Left hindlimb (tissue), 1 donor: ENCODE data around the gene NUDT17.
A peak's percentile ranks its signal among the peaks of the same experiment; 100 is the strongest.

Source experiments
- DNase-seq: peaks from one replicate; pipeline ENCODE4 v3.0.0-alpha.2; 2018

The NUDT17 gene

DNA sequence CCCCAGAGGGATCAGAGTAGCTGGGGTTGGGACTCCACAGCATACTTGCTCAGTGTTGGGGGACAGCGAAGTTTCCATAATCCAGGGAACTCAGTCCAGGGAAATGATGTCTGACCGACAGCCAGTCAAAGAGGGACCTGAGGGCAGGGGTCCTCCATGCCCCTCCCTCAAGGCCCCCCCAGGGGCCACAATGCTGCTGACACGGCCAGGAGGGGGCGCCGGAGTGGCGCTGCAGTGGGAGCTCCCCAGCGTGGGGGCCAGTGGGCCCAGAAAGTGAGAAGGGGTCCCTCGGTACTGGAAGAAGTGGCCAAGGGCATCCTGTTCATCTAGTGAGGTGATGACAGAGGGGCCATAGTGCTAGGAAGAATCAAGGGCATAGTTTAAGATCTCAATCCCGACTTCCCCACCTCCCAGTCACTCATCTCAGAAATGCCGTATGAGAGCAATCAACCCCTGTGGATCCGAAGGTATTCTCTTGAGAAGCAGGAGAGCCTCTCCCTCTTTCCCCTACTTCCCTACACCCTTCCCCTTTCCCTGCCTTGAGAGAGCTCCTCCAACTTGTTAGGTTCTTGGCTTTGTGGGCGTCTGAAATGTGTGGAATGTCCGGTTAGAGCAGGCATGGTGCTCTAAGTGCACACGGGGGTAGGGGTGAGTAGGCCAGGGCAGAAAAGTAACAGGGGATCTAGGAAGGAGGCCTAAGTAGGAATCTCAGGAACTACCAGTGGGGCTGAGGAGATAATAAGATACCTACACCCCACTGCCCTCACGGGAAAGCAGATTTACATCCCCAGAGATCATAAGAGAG is 4.1 kb downstream of the NUDT17 start:
- DNase-seq: no peak

DNA sequence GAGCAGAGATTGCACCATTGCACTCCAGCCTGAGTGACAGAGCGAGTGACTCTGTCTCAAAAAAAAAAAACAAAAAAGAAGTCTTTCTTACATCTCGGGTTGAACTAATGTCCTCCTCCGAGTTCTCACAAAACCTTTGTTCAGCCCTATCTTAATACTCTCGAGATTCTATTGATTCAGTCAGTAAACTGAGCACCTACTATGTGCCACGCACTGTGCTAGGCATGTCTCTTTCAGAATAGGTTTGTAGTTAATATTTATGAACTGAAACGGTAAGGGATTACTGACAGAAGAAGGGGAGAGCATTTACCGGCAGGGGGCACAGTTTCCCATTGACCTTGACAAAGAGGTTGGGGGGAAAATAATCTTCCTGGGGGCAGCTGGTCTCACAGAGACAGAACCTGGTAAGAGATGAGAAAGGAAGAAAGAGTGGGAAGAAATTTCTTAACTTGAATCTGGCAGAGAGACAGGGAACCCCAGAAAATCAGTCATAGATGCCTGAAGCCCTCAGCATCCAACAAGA is 10.1 kb downstream of the NUDT17 start:
- no peak for DNase-seq

GRCh38 chr1:145857170-145857569 is 11.7 kb downstream of the NUDT17 start:
- no peak for DNase-seq

GRCh38 chr1:145858238-145858900 is 12.9 kb downstream of the NUDT17 start:
- DNase-seq: no peak

DNA sequence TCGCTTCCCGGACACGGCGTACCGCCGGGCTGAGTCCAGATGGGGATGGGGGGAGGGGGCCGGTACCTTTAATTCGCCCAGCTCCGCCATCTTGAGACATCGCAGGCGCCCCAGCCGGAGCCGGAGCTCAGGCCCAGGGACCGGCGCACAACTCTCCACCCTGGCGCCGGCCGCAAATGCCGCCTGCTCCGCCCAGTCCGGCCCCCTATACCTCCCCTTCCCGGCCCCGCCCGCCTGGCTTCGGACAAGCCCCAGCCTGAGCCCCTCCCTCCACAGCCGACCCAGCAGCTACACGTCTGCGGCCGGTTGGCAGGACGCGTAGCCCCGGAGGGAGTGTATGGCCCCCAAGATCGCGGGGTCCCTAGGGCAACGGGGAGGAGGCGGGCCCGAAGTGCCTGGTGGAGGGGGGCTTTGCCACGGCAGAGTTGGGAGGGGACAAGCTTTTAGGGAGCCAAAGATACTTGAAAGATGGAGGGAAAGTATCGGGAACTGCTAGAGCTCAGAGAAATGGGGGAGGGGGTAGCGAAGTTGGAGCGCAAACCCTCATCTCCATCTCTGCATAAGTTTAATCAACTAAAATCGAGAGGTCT is 13.6 kb downstream of the NUDT17 start, which contains the start of gene PIAS3:
PIAS3 (minus strand) TSS at position 181 of the 590 bp plus-strand sequence; CDS start at position 90, 91 bp downstream.
- peak; percentile 98 for DNase-seq

GRCh38 chr1:145859491-145860023 is 14.1 kb downstream of the NUDT17 start:
- peak; percentile 94 for DNase-seq

DNA sequence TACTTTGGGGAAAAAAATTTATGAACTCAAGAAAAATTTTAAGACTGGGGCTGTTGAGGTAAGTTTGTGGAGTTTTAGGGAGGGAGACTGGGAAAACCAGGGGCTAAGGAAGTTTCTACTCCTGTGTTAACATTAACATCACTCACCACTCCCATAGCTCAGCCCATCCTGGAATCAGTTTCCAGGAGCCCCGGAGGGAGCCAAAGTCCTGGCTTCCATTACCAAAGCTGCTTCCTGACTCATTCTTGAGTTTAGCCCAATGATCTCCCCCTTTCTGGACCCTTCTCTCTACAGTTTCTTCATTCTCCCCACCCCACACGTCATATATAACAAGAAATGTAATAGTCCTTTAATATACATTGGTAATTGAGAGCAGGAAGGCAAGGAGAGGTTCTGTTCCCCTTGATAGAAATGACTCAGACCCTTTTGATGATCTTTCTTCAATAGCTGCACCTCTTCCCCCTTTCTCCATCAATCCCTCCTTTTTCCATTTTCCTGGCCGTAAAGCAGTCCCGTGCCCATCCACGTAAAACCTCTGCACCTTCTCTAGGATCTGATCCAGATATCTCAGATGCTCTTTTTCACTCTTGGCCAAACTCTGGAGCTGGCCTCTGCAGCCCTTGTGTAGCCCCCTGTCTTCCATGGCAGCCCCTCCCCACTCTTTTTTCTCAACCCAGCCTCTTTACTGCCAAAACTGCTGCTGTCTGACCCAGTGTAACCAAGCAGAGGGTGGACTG is 18.0 kb downstream of the NUDT17 start:
- peak; percentile 87 for DNase-seq

GRCh38 chr1:145868232-145868631 is 22.8 kb downstream of the NUDT17 start:
- no peak for DNase-seq

GRCh38 chr1:145871994-145872924 is 26.8 kb downstream of the NUDT17 start:
- peak; percentile 69 for DNase-seq

DNA sequence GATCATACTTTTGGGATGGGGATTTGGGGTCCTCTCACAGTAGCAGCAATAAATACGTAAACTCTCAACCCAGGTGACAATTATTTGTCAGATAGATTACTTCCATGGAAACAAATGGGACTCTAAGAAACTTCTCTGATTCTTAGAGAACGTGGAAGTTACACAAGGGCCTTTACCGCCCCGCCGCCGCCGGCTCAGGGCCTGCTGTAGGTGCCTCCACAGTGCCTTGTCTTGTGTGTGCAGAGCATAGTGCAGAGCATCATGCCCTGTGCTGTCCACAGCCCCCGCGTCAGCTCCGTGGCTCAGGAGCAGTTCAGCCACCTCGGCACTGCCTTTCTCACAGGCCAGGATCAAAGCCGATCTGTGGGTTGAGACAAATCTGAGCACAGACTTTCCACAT is 29.2 kb downstream of the NUDT17 start:
- DNase-seq: no peak

DNA sequence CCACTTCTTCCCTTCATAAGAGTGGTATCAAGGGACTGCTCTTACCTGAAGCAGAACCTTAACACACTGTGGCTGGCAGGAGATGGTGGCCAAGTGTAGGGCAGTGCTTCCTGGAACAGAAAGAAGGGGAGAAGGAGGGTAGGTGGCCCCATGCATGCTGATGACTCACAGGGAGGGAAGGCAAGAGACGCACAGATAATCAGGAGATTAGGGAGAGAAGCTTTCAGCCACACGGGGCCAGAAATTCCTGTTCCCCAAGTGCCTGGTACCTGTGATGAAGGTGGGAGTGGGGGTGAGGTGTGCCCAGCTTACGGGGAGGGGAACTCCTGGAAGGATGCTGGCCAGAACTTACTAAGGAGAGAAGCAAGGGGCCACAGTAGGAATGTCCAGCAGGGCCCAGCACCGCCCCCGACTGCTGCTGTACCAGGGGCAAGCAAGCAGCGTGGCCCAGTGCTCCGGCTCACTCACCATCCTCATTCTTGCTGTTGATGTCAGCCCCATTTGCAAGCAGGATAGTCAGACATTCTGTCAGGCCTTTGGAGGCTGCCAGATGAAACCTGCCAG is 32.6 kb downstream of the NUDT17 start:
- no peak for DNase-seq

- DNase-seq: no peak
Measured at GRCh38 chr1:145878724-145879123, 33.3 kb downstream of the NUDT17 start.

DNA sequence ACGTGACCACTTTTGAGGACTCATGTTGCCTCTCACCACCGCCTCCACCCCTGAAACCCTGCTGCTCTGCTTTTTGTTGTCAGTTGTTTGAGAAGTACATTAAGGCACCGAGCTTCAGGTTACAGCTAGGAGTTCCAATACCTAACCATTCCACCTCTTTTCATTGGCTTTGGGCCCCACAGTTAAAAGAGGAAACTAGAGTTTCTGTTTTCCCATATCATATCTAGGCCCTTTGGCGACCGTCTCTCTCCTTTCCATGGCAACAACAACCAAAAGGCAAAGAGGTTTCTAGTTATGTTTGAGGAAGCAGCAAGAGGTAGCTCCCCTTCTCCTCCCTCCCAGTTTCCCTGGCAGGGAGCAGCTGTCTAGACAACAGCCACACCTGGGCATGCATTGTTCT is 34.3 kb downstream of the NUDT17 start:
- DNase-seq: no peak

- DNase-seq: no peak
Measured at GRCh38 chr1:145884675-145885074, 39.2 kb downstream of the NUDT17 start.

DNA sequence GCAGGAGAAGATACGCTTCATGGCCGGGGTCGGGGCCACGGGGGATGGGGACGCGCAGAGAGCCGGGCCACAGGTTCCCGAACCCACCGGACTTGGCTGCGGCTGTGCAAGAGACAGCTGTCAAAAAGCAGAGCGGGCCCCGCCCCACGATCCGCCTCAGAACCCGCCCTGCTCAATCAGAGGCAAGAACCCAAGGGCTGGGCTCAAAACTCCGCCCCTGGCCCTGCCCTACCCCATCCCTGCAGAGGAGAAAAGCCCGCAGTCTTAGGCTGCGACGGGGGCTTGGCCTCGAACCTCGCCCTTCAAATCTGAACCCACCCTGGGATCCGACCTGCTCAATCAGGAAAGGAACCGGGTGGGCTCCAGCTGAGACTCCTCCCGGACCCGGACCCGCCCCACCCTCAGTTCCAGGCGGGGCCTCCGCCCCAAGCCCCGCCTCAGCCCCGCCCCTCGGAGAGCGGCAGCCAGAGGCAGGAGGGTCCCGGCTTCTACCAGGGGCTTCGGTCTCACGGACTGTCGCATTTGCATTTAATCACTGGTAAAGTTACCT is 40.4 kb downstream of the NUDT17 start, which contains the start of gene ANKRD35:
ANKRD35 (minus strand) TSS at position 129 of the 550 bp plus-strand sequence; CDS start at position 21, 108 bp downstream.
- peak; percentile 85 for DNase-seq

- no peak for DNase-seq
Measured at GRCh38 chr1:145886390-145886789, 41.0 kb downstream of the NUDT17 start.

DNA sequence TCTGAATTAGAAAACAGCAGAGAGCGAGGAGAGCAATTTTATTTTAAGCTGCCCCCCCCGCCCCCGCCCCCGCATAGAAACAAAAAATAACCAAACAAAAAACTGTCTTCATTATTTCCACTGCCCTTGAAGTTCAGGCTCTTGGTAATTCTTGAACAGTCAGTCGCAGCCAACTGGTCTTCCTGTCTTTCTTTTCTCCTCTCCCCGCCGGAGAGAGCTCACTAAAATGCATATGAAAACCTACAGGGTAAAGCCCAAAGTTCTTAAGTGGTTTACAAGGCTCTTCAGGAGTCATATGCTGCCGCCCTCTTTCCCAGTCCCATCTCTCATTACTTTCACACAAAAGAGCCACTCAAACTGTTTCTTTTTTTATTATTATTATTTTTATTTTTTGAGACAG is 41.4 kb downstream of the NUDT17 start:
- DNase-seq: no peak

- DNase-seq: no peak
Measured at GRCh38 chr1:145887631-145888030, 42.2 kb downstream of the NUDT17 start.

DNA sequence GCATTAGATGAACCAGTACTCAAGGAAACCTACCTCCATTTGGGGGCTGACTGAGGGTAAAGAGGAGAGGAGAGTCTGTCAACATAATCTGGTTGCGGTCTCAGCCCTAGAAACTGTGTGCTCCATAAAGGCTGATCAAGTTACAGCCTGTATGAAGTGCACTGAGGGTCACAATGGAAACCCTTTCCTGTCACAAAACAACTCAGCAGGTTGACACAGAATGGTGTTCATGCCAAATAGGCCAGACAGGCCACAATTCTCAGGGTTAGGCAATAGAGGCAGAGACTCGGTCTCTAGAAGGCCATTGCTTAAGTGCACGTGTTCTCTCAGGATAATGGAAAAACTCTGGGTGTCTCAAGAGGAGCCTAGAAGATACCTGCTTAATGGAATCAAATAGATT is 44.3 kb downstream of the NUDT17 start:
- DNase-seq: no peak

GRCh38 chr1:145891143-145891542 is 45.7 kb downstream of the NUDT17 start:
- DNase-seq: no peak
